ENCODE measurements around the gene SLC6A17.

The SLC6A17 gene

GRCh38 chr1:110205591-110206155 is 55.4 kb downstream of the SLC6A17 start:
- H3K4me3 ChIP-seq (ENCODE audit: low read depth, low read length) = no peak overlapping the region
- TF ChIP-seq CTCF (IDR thresholded peaks at IDR 0.05; ENCODE audit: low read depth, low read length, missing control alignments) = no peak
- no peak for DNase-seq (ENCODE audit: low read depth)

GRCh38 chr1:110206261-110206920 is 56.1 kb downstream of the SLC6A17 start:
- TF ChIP-seq CTCF (IDR thresholded peaks at IDR 0.05; ENCODE audit: low read depth, low read length, missing control alignments) = no peak
- no peak for DNase-seq (ENCODE audit: low read depth)

GRCh38 chr1:110207831-110208230 is 57.5 kb downstream of the SLC6A17 start:
- no peak overlapping the region for H3K4me3 ChIP-seq (ENCODE audit: low read depth, low read length)
- no peak for DNase-seq (ENCODE audit: low read depth)
- peak; percentile 92 for TF ChIP-seq CTCF (IDR thresholded peaks at IDR 0.05; ENCODE audit: low read depth, low read length, missing control alignments)

More at GRCh38 chr1:110206261-110206920, 56.1 kb downstream of the SLC6A17 start:
- no peak overlapping the region for H3K4me3 ChIP-seq (ENCODE audit: low read depth, low read length)

GRCh38 chr1:110208916-110209645 is 58.8 kb downstream of the SLC6A17 start:
- DNase-seq (ENCODE audit: low read depth) = no peak
- no peak for TF ChIP-seq CTCF (IDR thresholded peaks at IDR 0.05; ENCODE audit: low read depth, low read length, missing control alignments)
- H3K4me3 ChIP-seq (ENCODE audit: low read depth, low read length) = peak overlapping the region; percentile 66

- H3K4me3 ChIP-seq (ENCODE audit: low read depth, low read length) = peak within 1 kb of the TSS; percentile 66
- no peak for TF ChIP-seq CTCF (IDR thresholded peaks at IDR 0.05; ENCODE audit: low read depth, low read length, missing control alignments)
- peak; percentile 58 for DNase-seq (ENCODE audit: low read depth)
Measured at GRCh38 chr1:110209715-110210603, 59.7 kb downstream of the SLC6A17 start, which contains the start of gene KCNC4. KCNC4 (plus strand) TSS chr1:110210314; CDS start chr1:110211500, 1,186 bp downstream.

All from GM12864 (cell line).